IPS-15b (cell line): ENCODE data around the gene SIRPD.

ENCODE experiments used
- H3K27me3 ChIP-seq: one replicate; pipeline ENCODE4 v1.6.1; 2013; ENCODE audit warnings: low read length; ENCODE audit not compliant: control insufficient read depth, insufficient read depth
- H3K36me3 ChIP-seq: one replicate; pipeline ENCODE4 v1.6.1; 2013; ENCODE audit warnings: low read length; ENCODE audit not compliant: control insufficient read depth, insufficient read depth
- H3K4me1 ChIP-seq: one replicate; pipeline ENCODE4 v1.6.1; 2013; ENCODE audit warnings: mild to moderate bottlenecking, low read length; ENCODE audit not compliant: control insufficient read depth, insufficient read depth
- H3K4me3 ChIP-seq: one replicate; pipeline ENCODE4 v1.5.1; 2013; ENCODE audit warnings: low read depth, low read length
- H3K9ac ChIP-seq: one replicate; pipeline ENCODE4 v1.6.1; 2013; ENCODE audit warnings: low read depth, mild to moderate bottlenecking, low read length
- H3K9me3 ChIP-seq: one replicate; pipeline ENCODE4 v1.6.1; 2013; ENCODE audit warnings: mild to moderate bottlenecking, low read length; ENCODE audit not compliant: control insufficient read depth, insufficient read depth

Gene SIRPD

GRCh38 chr20:1491281-1491840, 66.1 kb downstream of the SIRPD start, which contains the start of gene SIRPB2:
Gene SIRPB2 (minus strand): TSS chr20:1491420. CDS start chr20:1491359, 61 bp downstream.
- no peaks in the 10 kb centered on the region for H3K9me3 ChIP-seq
- H3K4me1 ChIP-seq, result no peaks in the 10 kb centered on the region
- H3K9ac ChIP-seq, result no peak within 1 kb of the TSS
- H3K4me3 ChIP-seq, result no peak within 1 kb of the TSS
- H3K36me3 ChIP-seq, result no peaks in the 10 kb centered on the region
- peaks cover 4% of the 10 kb centered on the region for H3K27me3 ChIP-seq

DNA sequence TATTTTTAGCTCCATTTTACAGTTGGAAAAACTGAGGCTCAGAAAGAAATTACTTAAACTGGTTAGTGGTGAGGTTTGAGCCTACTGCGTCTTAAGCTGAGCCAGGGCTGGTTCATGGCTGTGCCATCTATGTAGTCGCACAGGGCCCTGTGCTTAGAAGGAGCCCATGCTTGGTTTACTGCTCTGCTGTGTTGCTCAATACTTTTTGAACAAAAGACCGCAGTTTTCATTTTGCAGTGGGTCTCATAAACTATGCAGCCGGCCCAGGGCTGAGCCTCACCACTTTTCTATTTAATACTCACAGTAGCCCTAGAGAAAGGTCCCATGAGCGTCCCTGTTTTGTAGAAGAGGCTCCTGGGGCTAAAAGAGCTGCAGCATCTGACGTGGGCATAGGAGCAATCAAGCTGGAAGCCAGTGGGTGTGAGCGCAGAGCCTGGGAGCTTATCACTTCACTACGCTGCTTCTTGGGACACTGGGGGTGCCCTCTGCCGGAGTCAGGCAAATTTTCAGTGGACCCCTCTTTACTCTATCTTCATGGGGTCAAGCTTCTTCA, 66.8 kb downstream of the SIRPD start:
- no peaks in the 10 kb centered on the region for H3K36me3 ChIP-seq
- H3K4me3 ChIP-seq, result no peak overlapping the region
- H3K27me3 ChIP-seq, result peaks cover 4% of the 10 kb centered on the region
- H3K4me1 ChIP-seq, result no peaks in the 10 kb centered on the region
- H3K9me3 ChIP-seq, result no peaks in the 10 kb centered on the region
- H3K9ac ChIP-seq, result no peak overlapping the region

- Histone ChIP-seq H3K4me3 (no peak overlapping the region), H3K36me3 (no peaks in the 10 kb centered on the region)
Observed at GRCh38 chr20:1489764-1490436, 67.6 kb downstream of the SIRPD start.

DNA sequence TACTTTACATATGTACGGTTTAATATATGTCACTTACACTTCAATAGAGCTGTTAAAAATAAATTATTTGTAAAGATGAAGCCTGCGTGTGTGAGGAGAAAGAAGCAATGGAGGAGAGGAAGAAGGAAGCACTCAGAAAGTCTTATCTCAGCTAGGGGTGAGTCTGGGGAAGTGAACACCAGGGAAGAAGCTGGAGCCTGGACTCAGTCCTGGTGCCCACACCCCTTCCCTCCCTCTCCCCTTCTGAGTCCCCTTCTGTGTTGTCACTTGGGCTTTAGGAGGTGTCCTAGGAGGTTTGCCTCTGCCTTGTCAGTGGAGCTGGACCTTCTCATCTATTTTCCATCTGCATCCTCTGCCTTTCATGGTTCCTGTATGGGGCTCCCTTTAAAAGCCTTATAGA, 68.2 kb downstream of the SIRPD start:
- no peak overlapping the region for H3K9ac ChIP-seq
- peaks cover 4% of the 10 kb centered on the region for H3K27me3 ChIP-seq
- no peak overlapping the region for H3K4me3 ChIP-seq
- H3K4me1 ChIP-seq, result no peaks in the 10 kb centered on the region
- H3K36me3 ChIP-seq, result no peaks in the 10 kb centered on the region
- H3K9me3 ChIP-seq, result no peaks in the 10 kb centered on the region

More at GRCh38 chr20:1489764-1490436, 67.6 kb downstream of the SIRPD start:
- Histone ChIP-seq H3K9me3 (no peaks in the 10 kb centered on the region), H3K27me3 (peaks cover 4% of the 10 kb centered on the region), H3K4me1 (no peaks in the 10 kb centered on the region), H3K9ac (no peak overlapping the region)

- no peak overlapping the region for H3K4me3 ChIP-seq
- no peaks in the 10 kb centered on the region for H3K36me3 ChIP-seq
- H3K4me1 ChIP-seq, result no peaks in the 10 kb centered on the region
- H3K9ac ChIP-seq, result no peak overlapping the region
- no peaks in the 10 kb centered on the region for H3K9me3 ChIP-seq
- peaks cover 2% of the 10 kb centered on the region for H3K27me3 ChIP-seq
Observed at GRCh38 chr20:1486566-1486965, 70.9 kb downstream of the SIRPD start.

GRCh38 chr20:1484438-1485116, 72.9 kb downstream of the SIRPD start:
- Histone ChIP-seq H3K9me3 (no peaks in the 10 kb centered on the region), H3K4me1 (no peaks in the 10 kb centered on the region), H3K4me3 (no peak overlapping the region), H3K9ac (no peak overlapping the region), H3K36me3 (no peaks in the 10 kb centered on the region), H3K27me3 (no peaks in the 10 kb centered on the region)
